AG09319 (cell line): ENCODE measurements around the gene BCR.
"Not testable (repeated sequence)": the region's sequence is repeated elsewhere in the genome, so short reads cannot be mapped to it uniquely, and the experiment has no call there.

ENCODE experiments used
- DNase-seq: peaks from one replicate; pipeline ENCODE4 v3.0.0-alpha.2; 2010; ENCODE audit warnings: low read depth; ENCODE audit errors: extremely low read depth
- TF ChIP-seq, protein P1 (sequence below): IDR thresholded peaks from 2 replicates; pipeline ENCODE4 v1.5.1; 2011; ENCODE audit warnings: low read depth, mild to moderate bottlenecking, inconsistent platforms, low read length, moderate library complexity

BCR gene

DNA sequence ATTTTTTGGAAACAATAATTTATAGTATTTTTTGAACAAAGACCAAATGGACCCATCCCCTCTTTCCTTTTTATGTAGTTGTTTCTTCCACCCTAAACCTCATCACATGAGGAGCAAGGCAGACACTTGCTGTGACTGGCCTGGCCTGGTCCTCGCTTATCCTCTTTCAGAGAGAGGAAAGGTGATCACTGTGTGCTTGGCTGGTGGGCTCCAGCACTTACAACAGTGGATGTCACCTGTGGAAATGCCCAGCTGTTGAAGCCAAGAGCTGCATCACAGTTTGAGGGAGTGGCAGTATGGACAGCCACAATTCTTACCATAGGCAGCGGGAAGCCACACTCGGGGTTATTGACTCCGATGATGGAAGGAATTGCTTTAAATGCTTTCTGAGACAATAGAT is 185.7 kb downstream of the BCR start:
- TF ChIP-seq, protein P1, sequence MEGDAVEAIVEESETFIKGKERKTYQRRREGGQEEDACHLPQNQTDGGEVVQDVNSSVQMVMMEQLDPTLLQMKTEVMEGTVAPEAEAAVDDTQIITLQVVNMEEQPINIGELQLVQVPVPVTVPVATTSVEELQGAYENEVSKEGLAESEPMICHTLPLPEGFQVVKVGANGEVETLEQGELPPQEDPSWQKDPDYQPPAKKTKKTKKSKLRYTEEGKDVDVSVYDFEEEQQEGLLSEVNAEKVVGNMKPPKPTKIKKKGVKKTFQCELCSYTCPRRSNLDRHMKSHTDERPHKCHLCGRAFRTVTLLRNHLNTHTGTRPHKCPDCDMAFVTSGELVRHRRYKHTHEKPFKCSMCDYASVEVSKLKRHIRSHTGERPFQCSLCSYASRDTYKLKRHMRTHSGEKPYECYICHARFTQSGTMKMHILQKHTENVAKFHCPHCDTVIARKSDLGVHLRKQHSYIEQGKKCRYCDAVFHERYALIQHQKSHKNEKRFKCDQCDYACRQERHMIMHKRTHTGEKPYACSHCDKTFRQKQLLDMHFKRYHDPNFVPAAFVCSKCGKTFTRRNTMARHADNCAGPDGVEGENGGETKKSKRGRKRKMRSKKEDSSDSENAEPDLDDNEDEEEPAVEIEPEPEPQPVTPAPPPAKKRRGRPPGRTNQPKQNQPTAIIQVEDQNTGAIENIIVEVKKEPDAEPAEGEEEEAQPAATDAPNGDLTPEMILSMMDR = no peak

DNA sequence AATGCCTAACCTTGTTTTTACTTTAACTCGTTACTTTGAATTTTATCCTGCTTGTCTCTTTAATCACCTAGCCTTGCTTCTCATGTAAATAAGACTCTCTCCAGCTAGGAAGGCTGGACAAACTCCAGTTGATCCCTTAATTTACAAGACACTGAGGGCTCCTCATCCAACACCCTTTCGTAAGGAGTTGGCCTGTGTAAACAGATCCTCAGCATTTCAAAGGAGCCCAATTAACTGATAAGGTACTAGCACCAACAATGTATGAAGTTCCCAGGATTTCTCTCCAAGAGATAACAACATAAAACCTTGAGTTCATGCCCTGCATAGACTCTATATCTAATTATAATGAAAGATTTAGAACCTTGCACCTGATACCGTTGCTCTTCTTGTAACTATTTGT is 186.9 kb downstream of the BCR start:
- not testable (repeated sequence) for DNase-seq

More for the DNA sequence above, 185.7 kb downstream of the BCR start:
- no peak for DNase-seq
